Measurements from ENCODE around the gene CD82.

Gene CD82

DNA sequence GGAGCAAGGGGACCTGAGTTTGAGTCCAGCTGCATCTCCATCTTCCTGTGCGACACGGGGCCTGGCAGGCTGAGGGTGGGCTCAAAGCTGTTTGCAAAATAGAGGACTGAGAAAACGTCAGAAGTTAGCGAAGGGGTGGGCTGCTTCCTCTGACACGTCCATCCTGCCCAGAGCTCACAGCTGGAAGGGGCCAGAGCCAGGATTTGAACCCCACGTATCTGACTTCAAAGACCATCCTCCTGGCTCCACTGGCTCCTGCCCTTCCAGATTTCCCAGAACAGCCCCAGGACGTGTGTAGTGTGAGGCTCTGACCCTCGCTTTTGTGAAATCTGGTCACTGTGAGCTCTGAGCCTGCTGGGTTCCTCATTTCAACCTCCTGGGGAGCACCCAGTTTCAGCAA is 56.3 kb downstream of the CD82 start:
- no peak overlapping the region for H3K4me2 ChIP-seq (ENCODE audit: low read length)
- peaks cover 26% of the 10 kb centered on the region for H3K36me3 ChIP-seq (replicated peaks; ENCODE audit: low read depth, low read length)
- peaks cover 9% of the 10 kb centered on the region; the same call in 1 of the 2 replicates for H3K4me1 ChIP-seq (ENCODE audit: low read length)
- no peak overlapping the region for H3K27ac ChIP-seq (ENCODE audit: low read length)
- H3K27me3 ChIP-seq (ENCODE audit: low read depth, low read length): no peaks in the 10 kb centered on the region
- H3K79me2 ChIP-seq (ENCODE audit: low read length): no peaks in the 10 kb centered on the region
- no peak overlapping the region for H2AFZ ChIP-seq (ENCODE audit: low read depth, low read length)
- 0 out of 2 replicates have a peak, but pooled peaks cover 4% of the 10 kb centered on the region for H3K9me3 ChIP-seq (ENCODE audit: insufficient read depth, low read length)
- no peak overlapping the region for H3K4me3 ChIP-seq (ENCODE audit: low read length)
- H4K20me1 ChIP-seq (ENCODE audit: insufficient read depth, low read length): no peaks in the 10 kb centered on the region
- TF ChIP-seq, protein P1, sequence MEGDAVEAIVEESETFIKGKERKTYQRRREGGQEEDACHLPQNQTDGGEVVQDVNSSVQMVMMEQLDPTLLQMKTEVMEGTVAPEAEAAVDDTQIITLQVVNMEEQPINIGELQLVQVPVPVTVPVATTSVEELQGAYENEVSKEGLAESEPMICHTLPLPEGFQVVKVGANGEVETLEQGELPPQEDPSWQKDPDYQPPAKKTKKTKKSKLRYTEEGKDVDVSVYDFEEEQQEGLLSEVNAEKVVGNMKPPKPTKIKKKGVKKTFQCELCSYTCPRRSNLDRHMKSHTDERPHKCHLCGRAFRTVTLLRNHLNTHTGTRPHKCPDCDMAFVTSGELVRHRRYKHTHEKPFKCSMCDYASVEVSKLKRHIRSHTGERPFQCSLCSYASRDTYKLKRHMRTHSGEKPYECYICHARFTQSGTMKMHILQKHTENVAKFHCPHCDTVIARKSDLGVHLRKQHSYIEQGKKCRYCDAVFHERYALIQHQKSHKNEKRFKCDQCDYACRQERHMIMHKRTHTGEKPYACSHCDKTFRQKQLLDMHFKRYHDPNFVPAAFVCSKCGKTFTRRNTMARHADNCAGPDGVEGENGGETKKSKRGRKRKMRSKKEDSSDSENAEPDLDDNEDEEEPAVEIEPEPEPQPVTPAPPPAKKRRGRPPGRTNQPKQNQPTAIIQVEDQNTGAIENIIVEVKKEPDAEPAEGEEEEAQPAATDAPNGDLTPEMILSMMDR (IDR thresholded peaks at IDR 0.05; ENCODE audit: low read depth, low read length): no peak
- no peak overlapping the region for H3K9ac ChIP-seq (ENCODE audit: low read length)

DNA sequence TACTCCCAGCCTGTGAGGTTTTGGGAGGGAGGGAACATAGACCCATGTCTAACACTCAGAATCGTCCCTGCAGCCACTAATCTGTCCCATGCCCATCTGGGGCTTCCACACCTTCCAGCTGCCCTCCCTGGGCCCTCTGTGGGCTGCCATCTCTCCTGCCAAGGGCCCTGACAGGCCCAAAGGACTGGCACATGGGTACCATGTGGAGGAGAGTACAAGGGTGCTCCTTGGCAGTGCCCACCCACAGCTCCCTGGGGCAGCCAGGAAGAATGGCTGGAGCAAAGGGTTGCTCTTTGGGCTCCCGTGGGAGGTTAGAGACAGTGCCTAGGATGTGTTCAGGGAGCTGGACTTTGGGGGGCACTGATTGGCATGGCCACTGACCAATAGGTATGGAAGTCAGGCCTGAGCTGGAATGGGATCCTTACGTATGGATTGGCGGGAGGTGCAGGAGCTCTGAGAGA is 56.8 kb downstream of the CD82 start:
- H3K27me3 ChIP-seq (ENCODE audit: low read depth, low read length): no peaks in the 10 kb centered on the region
- H4K20me1 ChIP-seq (ENCODE audit: insufficient read depth, low read length): no peaks in the 10 kb centered on the region

DNA sequence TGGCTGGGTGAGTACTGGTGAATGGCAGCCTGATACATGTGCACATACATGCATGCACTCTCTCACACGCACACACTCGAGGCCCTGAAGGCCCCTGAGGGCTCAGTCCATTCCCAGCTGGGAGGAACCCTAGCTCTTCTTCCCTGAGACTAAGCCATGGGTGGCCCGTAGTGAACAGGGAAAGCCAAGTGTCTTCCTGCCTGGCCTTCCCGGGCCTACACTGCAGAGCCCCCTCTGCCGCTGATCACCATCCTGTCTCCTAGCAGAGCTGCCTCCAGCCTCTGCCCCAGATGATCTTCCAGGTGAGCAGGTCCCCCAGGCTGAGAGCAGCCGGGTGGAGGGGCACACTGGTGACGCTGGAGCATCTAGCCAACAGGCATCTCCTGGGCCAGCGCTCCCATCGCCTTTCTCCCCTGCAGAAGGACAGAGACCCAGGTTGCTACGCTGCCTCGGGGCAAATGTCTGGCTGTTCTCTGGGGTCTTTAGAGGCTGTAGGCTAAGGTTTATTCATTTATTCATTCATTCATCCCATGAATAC is 57.3 kb downstream of the CD82 start:
- Histone ChIP-seq H3K36me3 (replicated peaks; ENCODE audit: low read depth, low read length) (peaks cover 23% of the 10 kb centered on the region), H3K79me2 (ENCODE audit: low read length) (no peaks in the 10 kb centered on the region), H3K27me3 (ENCODE audit: low read depth, low read length) (no peaks in the 10 kb centered on the region), H3K4me1 (ENCODE audit: low read length) (peaks cover 12% of the 10 kb centered on the region), H4K20me1 (ENCODE audit: insufficient read depth, low read length) (no peaks in the 10 kb centered on the region), H3K9ac (ENCODE audit: low read length) (no peak overlapping the region), H2AFZ (ENCODE audit: low read depth, low read length) (no peak overlapping the region), H3K4me2 (ENCODE audit: low read length) (no peak overlapping the region), H3K9me3 (ENCODE audit: insufficient read depth, low read length) (0 out of 2 replicates have a peak, but pooled peaks cover 4% of the 10 kb centered on the region), H3K27ac (ENCODE audit: low read length) (no peak overlapping the region), H3K4me3 (ENCODE audit: low read length) (no peak overlapping the region)
- no peak for TF ChIP-seq EZH2phosphoT487 (IDR thresholded peaks at IDR 0.05; ENCODE audit: low read depth)
- TF ChIP-seq, protein P1 (IDR thresholded peaks at IDR 0.05; ENCODE audit: low read depth, low read length): no peak

More for the DNA sequence above, 56.8 kb downstream of the CD82 start:
- TF ChIP-seq EZH2phosphoT487 (IDR thresholded peaks at IDR 0.05; ENCODE audit: low read depth): no peak
- TF ChIP-seq, protein P1 (IDR thresholded peaks at IDR 0.05; ENCODE audit: low read depth, low read length): no peak
- Histone ChIP-seq H2AFZ (ENCODE audit: low read depth, low read length) (no peak overlapping the region), H3K79me2 (ENCODE audit: low read length) (no peaks in the 10 kb centered on the region), H3K36me3 (replicated peaks; ENCODE audit: low read depth, low read length) (peaks cover 26% of the 10 kb centered on the region), H3K27ac (ENCODE audit: low read length) (no peak overlapping the region), H3K4me1 (ENCODE audit: low read length) (peaks cover 8% of the 10 kb centered on the region; the same call in 1 of the 2 replicates), H3K9ac (ENCODE audit: low read length) (no peak overlapping the region), H3K9me3 (ENCODE audit: insufficient read depth, low read length) (0 out of 2 replicates have a peak, but pooled peaks cover 4% of the 10 kb centered on the region), H3K4me3 (ENCODE audit: low read length) (no peak overlapping the region), H3K4me2 (ENCODE audit: low read length) (no peak overlapping the region)

- Histone ChIP-seq H3K27ac (ENCODE audit: low read length) (no peak overlapping the region), H3K4me1 (ENCODE audit: low read length) (peaks cover 18% of the 10 kb centered on the region), H3K9me3 (ENCODE audit: insufficient read depth, low read length) (0 out of 2 replicates have a peak, but pooled peaks cover 4% of the 10 kb centered on the region), H2AFZ (ENCODE audit: low read depth, low read length) (no peak overlapping the region), H3K4me3 (ENCODE audit: low read length) (no peak overlapping the region), H3K9ac (ENCODE audit: low read length) (no peak overlapping the region), H3K4me2 (ENCODE audit: low read length) (no peak overlapping the region), H3K27me3 (ENCODE audit: low read depth, low read length) (no peaks in the 10 kb centered on the region), H3K36me3 (replicated peaks; ENCODE audit: low read depth, low read length) (peaks cover 18% of the 10 kb centered on the region), H4K20me1 (ENCODE audit: insufficient read depth, low read length) (no peaks in the 10 kb centered on the region), H3K79me2 (ENCODE audit: low read length) (no peaks in the 10 kb centered on the region)
- TF ChIP-seq EZH2phosphoT487 (IDR thresholded peaks at IDR 0.05; ENCODE audit: low read depth): no peak
- TF ChIP-seq, protein P1 (IDR thresholded peaks at IDR 0.05; ENCODE audit: low read depth, low read length): no peak
These were observed 57.9 kb downstream of the CD82 start for GRCh38 chr11:44623341-44623730.

Data from OCI-LY3 (cell line).